ENCODE measurements around the gene NINJ1.
A peak's percentile ranks its signal among the peaks of the same experiment; 100 is the strongest.

DNA sequence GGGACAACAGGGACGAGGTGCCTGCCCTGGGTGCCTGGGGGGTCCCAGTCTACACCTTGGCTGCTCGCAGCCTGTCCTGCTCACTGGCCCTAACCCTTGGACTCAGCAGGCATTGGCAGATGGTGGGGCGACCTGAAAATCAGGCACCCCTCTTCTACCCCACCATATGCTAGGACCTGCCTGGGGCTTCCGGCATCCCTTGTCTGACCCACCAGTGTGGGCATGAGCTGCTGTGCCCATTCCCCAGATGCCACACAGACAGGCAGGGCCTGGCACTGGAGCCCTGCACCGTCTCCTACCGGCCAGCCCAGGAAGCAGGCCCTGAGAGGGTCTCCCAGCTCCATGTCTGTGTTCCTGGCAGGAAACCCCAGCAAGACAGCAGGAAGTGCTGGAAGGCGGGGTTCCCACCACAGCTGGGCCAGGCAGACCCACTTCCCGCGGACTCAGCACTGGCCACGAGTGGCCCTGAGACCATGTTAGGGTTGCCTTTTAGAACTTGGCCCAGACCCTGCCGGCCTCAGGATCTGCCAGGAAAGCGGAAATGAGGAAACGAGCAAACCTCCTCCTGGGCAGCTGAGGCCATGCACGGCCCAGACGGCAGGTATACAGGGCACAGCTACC is 3.1 kb downstream of the NINJ1 start:
- TF ChIP-seq, protein P1, sequence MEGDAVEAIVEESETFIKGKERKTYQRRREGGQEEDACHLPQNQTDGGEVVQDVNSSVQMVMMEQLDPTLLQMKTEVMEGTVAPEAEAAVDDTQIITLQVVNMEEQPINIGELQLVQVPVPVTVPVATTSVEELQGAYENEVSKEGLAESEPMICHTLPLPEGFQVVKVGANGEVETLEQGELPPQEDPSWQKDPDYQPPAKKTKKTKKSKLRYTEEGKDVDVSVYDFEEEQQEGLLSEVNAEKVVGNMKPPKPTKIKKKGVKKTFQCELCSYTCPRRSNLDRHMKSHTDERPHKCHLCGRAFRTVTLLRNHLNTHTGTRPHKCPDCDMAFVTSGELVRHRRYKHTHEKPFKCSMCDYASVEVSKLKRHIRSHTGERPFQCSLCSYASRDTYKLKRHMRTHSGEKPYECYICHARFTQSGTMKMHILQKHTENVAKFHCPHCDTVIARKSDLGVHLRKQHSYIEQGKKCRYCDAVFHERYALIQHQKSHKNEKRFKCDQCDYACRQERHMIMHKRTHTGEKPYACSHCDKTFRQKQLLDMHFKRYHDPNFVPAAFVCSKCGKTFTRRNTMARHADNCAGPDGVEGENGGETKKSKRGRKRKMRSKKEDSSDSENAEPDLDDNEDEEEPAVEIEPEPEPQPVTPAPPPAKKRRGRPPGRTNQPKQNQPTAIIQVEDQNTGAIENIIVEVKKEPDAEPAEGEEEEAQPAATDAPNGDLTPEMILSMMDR (IDR thresholded peaks at IDR 0.05): no peak
- TF ChIP-seq POLR2A (IDR thresholded peaks at IDR 0.05) (no peak), POLR2AphosphoS5 (IDR thresholded peaks at IDR 0.05) (peak in 3 of 4 donors; percentile 29 to 37 (median 30))
